Peyer's patch (tissue), 4 donors: ENCODE data around the gene RGS3.

Experiments used
- POLR2A ChIP-seq, 2 donors: fragments of 450-650 bp; IDR thresholded peaks; one replicate each; pipeline ENCODE4 v1.5.1; 2017; ENCODE audit warnings: antibody characterized with exemption in 2 of 2, mild to moderate bottlenecking in 2 of 2, moderate library complexity in 2 of 2
- TF ChIP-seq, protein P1 (sequence below), 6 experiments: fragments of 450-650 bp in 4 of 6; fragments of 200-600 bp in 2 of 6; sonication (generic) in 1 of 6; IDR thresholded peaks; one replicate each; pipeline ENCODE4 v1.5.1; 2017 to 2019; ENCODE audit warnings: antibody characterized with exemption in 6 of 6, mild to moderate bottlenecking in 3 of 6, moderate library complexity in 1 of 6

DNA sequence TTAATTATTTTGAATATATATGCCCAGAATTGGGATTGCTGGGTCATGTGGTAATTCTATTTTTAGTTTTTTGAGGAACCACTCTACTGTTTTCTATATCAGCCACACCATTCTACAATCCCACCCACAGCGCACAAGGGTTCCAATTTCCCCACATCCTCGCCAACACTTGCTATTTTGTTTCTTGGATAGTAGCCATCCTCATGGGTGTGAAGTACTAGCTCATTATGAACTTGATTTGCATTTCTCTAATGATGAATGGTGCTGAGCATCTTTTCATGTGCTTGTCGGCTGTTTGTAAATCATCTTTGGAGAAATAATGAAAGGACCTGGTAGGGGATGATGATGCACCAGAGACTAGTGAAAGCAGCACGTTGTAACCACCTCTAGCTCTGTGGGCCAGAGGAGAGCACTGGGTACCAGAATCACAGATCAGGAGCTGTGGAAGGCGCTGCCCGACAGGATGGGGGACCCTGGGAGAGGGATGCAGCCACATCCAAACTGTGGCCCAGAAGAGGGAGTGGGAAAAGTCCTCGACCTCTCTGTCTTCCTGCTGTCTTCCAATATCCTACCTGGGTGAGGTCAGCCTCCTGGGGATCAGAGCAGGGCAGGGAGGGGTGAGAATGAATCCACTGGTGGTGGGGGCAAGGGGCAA lies 155.4 kb downstream of the RGS3 start:
- TF ChIP-seq POLR2A (IDR thresholded peaks at IDR 0.05): no peak
- TF ChIP-seq, protein P1, sequence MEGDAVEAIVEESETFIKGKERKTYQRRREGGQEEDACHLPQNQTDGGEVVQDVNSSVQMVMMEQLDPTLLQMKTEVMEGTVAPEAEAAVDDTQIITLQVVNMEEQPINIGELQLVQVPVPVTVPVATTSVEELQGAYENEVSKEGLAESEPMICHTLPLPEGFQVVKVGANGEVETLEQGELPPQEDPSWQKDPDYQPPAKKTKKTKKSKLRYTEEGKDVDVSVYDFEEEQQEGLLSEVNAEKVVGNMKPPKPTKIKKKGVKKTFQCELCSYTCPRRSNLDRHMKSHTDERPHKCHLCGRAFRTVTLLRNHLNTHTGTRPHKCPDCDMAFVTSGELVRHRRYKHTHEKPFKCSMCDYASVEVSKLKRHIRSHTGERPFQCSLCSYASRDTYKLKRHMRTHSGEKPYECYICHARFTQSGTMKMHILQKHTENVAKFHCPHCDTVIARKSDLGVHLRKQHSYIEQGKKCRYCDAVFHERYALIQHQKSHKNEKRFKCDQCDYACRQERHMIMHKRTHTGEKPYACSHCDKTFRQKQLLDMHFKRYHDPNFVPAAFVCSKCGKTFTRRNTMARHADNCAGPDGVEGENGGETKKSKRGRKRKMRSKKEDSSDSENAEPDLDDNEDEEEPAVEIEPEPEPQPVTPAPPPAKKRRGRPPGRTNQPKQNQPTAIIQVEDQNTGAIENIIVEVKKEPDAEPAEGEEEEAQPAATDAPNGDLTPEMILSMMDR (IDR thresholded peaks at IDR 0.05): no peak
